OCI-LY3 (cell line): ENCODE measurements around the gene PURB.

Source experiments
- CTCF ChIP-seq: fragments of 200-600, 300-600 bp; sonication (generic); IDR thresholded peaks from 2 replicates; pipeline ENCODE4 v1.5.1; 2014; ENCODE audit warnings: antibody characterized with exemption, low read length, low read depth
- EZH2phosphoT487 ChIP-seq: fragments of 200-600 bp; shearing (Covaris generic); IDR thresholded peaks from 2 replicates; pipeline ENCODE4 v1.6.1; 2018; ENCODE audit warnings: antibody characterized with exemption, mixed run types, low read depth

GRCh38 chr7:44922351-44922694 lies 37.0 kb upstream of the PURB start:
- TF ChIP-seq EZH2phosphoT487 (no peak), CTCF (no peak)
